Hematopoietic multipotent progenitor cell treated with erythropoietin and hydrocortisone succinate and interleukin-3 and kit ligand, for 15 days (in vitro differentiated cells): Measurements from ENCODE around the gene MED9.

ENCODE experiments used
- DNase-seq: peaks from one replicate; pipeline ENCODE4 v3.0.0-alpha.2; 2015; ENCODE audit warnings: low spot score

MED9 gene

DNA sequence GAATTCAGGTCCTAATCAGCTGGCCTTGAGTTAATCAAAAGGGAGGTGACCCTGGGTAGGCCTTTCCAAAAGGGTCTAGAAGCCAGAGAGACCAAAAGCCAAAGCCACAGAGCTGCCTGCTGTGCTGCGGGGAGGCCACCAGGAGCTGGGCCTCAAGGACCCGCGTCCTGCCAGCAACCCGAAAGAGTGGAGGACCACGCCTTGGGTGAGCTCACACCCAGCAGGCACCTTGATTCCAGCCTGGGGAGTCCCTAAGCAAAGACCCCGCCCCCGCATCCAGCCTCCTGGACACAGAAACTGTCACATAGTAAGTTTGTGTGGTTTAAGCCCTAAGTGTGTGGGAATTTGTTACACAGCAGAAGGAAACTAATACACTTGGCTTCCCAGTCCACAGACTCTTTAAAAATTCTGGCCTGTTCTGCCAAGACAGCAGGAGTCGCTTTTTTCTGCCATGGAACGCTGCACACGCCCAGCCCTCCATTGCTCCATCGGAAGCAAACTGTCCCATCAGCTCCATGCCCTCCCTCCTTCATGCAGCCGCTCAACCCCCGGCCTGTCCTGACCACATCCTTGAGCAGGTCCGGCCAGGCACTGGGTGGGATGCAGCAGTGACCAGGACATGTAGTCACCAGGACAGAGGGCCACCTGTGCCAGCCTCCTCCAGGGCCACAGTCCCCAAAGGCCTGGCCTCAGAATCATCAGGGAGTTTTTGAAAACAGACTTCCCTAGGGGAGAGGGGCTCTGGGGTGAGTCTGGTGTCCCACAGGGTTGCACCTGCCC is 40.3 kb downstream of the MED9 start:
- no peak for DNase-seq

GRCh38 chr17:17518014-17518413 is 41.2 kb downstream of the MED9 start:
- DNase-seq = no peak

DNA sequence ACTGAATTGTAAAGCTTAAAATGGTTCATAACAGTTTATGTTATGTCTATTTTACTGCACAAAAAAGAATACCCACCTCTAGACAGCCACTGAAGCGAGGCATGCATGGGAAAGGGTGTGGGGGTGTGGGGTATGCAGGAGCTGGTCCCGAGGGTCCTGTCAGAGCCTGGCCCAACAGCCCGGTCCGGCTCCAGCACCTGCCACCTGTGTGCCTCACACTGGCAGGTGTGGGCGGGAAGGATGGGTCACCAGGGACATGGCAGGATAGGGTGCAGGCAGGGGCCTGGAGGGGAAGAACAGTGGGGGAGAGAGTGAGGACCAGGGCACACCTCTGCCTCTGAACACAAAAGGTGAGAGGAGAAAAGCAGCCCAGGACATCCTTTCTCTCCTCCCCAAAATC is 42.2 kb downstream of the MED9 start:
- DNase-seq = no peak

GRCh38 chr17:17519886-17520285 is 43.1 kb downstream of the MED9 start:
- DNase-seq = no peak

DNA sequence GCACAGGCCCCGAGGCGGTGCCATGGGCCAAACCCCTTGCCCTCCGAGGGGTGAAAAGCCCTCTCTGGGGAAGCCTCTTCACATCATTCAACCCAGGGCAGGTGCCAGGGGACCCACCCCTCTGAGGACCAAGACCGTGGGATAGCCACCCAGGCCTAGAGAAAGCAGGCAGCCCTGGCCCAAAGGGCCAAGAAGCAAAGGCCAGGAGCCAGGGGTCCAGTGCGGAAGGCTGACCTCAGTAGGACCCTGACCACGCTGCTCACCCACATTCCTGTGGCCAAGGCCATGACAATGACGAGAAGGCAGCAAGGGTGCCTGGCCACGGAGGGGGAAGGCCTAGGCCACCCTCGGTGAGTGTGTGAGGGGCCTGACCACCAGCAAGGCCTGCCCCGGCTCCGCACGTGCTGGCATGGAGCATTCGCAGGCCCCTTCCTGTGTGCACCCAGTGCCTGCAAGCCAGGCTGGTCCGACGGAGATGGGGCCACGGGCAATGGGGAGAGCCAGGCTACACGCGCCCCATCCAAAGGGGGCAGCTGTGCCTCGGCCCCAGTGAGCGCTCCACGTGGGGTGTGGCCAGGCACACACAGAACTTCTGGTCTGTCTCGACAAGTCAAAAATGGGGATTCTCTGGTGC is 43.9 kb downstream of the MED9 start:
- no peak for DNase-seq

DNA sequence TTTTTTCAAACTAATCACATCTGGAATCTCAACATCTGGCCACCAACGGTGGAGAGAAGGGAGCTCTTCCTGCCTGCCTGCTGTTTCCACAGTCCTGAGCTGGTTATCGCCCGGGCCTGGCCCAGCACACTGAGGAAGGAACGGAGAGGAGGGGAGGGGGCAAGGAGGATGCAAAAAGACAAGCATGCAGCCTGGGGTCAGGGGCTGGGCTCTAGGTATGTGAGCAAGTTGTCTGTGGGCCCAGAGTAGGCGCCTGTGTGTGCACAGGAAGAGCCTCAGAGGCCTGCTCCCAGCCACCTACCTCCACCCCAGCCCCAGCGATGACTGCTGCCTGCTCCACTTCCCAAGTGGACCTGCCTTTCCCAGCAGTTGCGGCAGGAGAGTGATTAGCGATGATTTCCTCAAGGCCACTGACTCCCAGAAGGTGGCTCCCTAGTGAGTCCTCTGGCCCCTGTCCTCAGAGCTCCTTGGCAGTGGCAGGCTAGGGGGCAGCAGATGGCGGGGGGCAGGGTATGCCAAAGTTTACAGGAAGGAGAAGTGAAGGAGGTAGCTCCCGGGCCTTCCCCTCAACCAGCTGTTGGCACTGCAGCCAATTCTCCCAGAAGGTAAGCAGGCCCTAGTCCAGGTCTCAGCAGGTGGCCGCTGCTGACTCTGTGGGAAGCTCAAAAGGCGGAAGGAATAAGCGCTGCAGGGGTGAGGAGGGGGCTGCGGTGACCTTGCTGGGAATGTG is 46.4 kb downstream of the MED9 start:
- no peak for DNase-seq

DNA sequence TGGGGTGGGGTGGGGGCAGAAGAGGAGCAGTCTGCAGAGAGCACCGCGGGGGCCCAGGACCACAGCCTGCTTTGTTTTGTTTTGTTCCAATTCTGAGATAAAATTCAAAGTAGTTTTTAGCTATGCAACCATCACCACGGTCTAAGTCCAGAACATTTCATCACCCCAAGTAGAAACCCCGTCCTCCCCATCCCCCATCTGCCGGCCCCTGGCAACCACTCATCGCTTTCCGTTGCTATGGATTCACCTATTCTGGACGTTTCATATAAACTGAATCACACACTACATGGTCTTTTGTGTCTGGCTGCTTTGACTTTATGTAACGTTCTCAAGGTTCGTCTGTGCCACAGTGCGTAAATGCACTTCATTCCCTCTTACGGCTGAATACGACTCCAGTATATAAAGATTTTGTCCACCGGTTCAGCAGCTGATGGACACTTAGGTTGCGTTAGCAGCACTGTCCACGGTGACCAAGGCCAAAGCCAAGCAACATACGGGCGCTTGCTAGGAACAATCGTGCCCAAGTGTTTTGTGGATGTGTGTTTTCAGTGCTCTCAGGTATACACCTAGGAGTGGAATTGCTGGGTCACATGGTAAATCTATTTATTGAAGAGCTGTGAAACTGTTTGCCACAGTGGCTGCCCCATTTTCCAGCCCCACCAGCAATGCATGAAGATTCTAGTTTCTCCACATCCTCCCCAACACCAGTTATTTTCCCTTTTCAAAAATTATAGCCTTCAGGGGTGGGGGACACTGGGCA is 47.1 kb downstream of the MED9 start:
- DNase-seq = no peak

- DNase-seq = no peak
Measured at GRCh38 chr17:17525311-17525710, 48.5 kb downstream of the MED9 start.

GRCh38 chr17:17525956-17526355 is 49.2 kb downstream of the MED9 start:
- no peak for DNase-seq

GRCh38 chr17:17526369-17526768 is 49.6 kb downstream of the MED9 start:
- no peak for DNase-seq

- DNase-seq = no peak
Measured at GRCh38 chr17:17527534-17527933, 50.7 kb downstream of the MED9 start.

GRCh38 chr17:17527956-17528500 is 51.2 kb downstream of the MED9 start:
- DNase-seq = no peak

DNA sequence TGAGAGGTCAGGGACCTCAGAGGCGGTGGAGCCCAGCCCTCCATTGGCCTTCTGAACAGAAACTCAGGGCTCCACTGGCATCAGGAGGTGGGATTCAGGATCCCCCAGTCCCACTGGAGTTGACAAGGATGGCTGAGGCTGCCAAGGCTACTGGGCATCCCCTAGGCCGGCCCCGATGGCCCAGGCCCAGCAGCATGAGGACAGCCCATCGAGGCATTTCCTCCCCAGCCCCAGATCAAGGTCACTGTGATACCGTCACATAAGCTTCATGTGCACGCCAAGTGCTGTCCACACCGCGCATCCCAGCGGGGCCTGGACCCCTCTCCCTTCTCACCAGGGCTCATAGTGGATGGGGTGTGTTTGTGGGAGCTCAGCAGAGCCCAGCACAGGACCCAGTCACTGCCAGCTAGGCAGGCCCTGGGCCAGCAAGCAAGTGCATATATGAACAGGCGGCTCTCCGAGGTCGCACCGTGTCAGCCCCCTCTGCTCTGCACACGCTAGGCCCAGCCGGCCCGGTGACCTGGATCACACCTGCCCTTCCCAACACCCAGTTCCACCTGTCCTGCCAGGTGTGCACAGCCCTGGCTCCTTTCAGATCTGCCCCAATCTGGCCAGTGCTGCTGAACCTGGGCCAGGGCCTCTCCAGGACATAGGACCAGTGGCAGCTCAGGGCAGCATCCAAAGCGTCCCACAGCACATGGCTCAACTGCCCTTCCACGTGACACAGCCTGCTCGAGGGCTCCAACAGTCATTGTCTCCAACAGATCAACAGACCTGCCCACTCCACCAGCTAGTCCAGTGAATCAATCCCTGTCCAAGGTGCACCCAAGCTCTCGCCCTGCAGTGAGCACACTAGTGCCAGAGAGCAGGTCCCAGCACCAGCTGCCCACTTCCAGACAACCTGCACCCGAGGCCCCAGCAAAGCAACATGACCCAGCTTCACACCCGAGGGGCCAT is 52.2 kb downstream of the MED9 start:
- DNase-seq = no peak

DNA sequence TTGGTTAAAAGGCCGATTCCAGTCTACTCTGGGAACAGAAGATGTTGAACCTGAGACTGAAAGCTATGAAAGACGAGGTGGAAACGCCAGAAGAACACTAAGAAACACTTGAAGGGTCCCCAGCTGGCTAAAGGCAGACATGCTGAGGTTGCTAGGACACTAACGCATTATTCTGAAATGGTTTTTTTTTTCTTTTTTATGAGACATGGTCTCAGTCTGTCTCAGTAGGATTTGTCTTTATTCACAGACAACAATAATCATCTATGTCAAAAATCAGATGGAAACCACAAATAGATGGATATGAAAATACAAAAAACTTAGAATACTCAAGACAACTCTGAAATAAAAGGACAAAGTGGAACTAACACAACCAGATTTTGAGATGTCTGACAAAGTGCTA is 54.4 kb downstream of the MED9 start:
- DNase-seq = no peak

DNA sequence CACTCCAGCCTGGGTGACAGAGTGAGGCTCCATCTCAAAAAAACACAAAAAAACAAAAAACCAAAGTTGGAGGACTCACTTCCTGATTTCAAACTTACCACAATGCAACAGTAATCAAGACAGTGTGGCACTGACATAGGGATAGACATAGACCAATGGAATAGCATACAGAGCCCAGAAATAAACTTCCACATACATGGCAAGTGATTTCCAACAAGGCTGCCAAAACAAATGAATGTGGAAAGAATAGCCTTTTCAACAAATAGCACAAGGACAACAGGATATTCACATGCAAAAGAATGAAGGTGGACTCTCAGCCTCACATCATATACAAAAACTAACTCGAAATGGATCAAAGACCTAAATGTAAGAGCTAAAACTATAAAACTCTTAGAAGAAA is 56.2 kb downstream of the MED9 start:
- DNase-seq = no peak

- DNase-seq = no peak
Measured at GRCh38 chr17:17533901-17534441, 57.2 kb downstream of the MED9 start.

- DNase-seq = no peak
Measured at GRCh38 chr17:17535957-17536356, 59.2 kb downstream of the MED9 start.

DNA sequence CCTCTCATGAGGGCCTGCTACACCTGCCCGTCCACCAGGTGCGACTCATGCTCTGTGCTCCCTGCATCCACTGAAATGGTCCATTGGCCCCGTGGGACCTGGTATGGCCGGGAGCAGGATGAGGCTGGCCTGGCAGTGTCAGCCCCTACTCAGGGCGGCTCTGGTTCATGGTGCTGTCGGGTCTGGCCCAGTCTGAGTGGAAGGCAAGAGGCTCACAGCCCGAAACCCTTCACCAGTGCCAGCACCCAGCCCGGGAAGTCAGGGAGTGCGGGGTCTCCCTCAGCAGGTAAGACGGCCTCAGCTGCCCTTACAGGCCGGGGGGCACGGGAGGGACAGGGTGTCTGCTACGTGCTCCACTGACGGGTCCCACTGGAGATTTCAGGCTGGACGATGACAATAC is 59.9 kb downstream of the MED9 start:
- no peak for DNase-seq

DNA sequence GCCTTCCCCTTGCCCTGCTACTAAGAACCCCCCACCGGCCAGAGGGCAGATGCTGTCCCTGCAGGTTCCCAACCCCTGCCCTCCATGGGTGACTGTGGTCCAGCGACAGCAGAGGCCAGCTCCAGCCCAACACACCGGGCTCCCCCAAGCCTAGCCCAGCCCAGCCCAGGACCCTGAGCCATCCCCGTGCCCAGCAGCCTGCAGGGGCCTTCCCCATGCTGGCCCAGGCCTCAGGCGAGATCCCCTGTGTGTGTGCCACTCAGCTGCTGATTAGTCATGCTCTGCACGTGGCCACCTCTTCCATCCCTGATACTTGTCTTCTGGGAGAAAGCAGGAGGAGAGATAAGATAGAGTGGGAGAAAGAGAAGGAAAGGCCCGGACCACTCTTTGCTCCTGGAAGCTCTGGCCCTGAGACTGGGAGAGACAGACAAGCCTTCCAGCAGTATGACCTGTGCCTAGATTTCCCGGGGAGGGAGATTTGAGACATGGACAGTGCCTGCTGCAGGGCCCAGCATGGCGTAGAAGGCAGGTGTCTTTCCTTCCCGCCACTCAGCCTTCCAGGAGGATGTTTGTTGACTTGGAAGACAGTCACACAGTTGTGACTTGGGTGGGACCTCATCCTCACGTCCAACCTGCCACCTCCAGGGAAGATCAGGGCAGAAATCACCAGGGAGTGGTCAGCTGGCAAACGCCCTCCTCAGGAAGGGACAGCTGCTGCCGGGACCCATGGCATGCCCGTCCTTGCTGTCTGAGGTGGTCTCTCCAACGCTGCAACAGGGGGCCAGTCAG is 60.7 kb downstream of the MED9 start:
- no peak for DNase-seq
